Measurements from ENCODE around the gene TMEM147. TPM values are rescaled to one million over a fixed set of nuclear protein-coding genes. Genes with fewer than 3 reads are reported as not detected.

TMEM147 gene
- total RNA-seq, 1 donor from 2014 or later: 104 TPM

DNA sequence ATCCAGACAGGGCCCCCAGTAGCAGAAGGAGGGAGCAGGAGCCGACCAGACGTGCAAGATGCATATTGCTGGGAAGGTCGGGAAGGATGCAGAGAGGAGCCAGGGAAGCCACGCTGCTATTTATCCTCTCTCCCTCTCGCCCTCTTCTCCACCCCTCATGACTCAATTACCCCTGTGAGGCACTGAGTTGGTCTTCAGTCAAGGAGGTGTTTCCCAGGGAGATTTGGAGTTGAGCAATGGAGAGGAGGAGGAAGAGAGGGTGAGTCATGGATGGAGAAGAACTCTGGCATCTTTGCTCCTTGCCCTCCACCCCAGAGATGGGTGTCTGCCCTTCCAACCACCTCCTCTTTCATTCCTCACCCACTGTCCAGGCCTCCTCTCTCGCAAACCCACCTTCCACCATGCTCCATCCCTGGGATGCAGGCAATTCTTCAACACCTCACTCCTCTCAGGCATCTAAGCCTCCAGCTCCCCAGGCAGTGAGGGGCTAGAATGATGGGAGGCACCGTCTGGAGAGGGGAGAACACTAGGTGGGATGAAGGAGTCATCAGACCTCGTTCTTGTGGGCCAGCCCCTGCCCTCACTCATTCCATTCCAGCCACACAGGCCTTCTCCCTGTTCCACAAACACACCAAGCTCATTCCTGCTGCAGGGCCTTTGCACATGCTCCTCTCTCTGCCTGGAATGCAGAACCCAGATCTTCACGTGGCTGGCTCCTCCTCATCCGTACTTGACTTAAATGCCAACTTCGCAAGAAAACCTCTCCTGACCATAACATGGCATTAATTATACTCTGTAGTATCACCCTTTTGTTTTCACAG lies 17.0 kb upstream of the TMEM147 start, which contains the start of gene SBSN:
Gene SBSN, minus strand, starts transcription at position 94 of the 821 bp plus-strand sequence. Its CDS starts 30 bp downstream, at position 64.
- DNase-seq (ENCODE audit: extremely low spot score, unreplicated experiment): no peak
- Mint-ChIP-seq H3K4me3 (no peak within 1 kb of the TSS), H3K4me1 (ENCODE audit: unreplicated experiment) (no peaks in the 10 kb centered on the region), H3K36me3 (no peaks in the 10 kb centered on the region), H3K9me3 (no peaks in the 10 kb centered on the region), H3K27me3 (peaks cover 22% of the 10 kb centered on the region), H3K27ac (no peak within 1 kb of the TSS)
- TF ChIP-seq, protein P1, sequence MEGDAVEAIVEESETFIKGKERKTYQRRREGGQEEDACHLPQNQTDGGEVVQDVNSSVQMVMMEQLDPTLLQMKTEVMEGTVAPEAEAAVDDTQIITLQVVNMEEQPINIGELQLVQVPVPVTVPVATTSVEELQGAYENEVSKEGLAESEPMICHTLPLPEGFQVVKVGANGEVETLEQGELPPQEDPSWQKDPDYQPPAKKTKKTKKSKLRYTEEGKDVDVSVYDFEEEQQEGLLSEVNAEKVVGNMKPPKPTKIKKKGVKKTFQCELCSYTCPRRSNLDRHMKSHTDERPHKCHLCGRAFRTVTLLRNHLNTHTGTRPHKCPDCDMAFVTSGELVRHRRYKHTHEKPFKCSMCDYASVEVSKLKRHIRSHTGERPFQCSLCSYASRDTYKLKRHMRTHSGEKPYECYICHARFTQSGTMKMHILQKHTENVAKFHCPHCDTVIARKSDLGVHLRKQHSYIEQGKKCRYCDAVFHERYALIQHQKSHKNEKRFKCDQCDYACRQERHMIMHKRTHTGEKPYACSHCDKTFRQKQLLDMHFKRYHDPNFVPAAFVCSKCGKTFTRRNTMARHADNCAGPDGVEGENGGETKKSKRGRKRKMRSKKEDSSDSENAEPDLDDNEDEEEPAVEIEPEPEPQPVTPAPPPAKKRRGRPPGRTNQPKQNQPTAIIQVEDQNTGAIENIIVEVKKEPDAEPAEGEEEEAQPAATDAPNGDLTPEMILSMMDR (conservative IDR thresholded peaks at IDR 0.05): no peak

DNA sequence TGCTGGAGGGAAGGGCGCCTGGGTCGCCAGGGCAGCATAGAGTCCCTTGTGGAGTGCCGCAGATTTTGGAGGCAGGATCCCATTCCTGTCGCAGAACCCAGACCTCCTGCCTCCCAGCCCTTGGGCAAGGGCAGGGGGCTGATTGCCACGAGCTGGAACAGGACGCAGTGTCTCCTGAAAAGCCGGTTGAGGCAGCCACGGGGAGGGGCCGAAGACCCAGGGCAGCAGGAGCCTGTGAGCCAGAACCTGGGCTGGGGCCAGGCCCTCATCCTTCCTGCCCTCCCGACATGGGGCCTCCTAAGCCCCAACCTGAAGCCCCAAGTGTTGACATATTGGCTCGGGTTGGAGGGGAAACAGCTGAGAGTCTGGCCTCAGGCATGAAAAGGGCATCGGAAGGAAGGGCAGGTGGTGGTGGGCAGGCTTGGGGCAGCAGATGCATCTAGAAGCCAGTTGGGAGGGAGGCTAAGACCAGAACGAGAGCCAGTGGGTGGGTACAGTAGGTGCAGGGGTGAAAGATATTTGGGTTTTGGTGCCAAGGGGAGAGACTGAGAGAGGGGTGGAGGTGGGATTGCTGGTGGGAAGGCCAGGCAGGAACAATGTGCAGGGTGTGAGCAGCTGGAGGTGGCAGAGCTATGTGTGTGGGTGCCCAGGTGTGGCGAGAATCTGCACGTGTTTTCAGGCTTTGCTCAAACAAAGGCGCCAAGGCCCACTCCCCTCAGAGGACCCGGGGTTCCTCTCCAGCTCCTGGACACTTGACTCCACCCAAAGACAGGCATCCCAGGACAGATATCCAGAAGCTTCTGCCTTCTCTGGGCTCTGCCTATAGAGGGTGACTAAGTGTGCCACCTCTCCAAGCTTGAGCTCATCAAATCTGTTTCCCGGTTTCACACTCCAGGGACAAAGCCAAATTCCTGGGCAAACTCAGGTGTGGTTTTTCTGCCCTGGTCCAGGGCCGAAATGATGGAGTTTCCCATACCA lies 15.9 kb upstream of the TMEM147 start:
- Mint-ChIP-seq H3K36me3 (no peaks in the 10 kb centered on the region), H3K4me1 (ENCODE audit: unreplicated experiment) (no peaks in the 10 kb centered on the region), H3K27me3 (peaks cover 13% of the 10 kb centered on the region), H3K27ac (no peak overlapping the region), H3K9me3 (no peaks in the 10 kb centered on the region), H3K4me3 (no peak overlapping the region)
- DNase-seq (ENCODE audit: extremely low spot score, unreplicated experiment): no peak
- TF ChIP-seq, protein P1 (conservative IDR thresholded peaks at IDR 0.05): no peak

DNA sequence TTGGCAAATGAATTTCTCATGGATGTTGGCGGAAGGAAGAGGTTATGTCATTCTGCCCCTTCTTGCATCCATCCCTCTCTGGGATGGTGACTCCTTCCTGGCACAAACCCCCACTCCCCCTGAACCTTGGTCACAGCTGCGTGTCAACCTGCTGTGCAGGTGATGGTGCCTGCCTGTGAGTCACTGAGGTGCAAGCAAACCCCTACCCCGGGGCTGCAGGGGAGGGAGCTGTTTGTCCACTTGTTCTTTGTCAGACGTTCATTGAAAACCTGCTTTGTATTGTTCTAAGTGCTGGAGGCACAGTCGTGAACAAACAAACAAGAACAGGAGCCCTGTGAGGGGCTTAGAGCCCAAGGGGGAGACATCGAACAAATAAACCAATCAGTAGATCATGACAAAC lies 14.1 kb upstream of the TMEM147 start:
- DNase-seq (ENCODE audit: extremely low spot score, unreplicated experiment): no peak
- no peak overlapping the region for H3K4me3 Mint-ChIP-seq
- H3K4me1 Mint-ChIP-seq (ENCODE audit: unreplicated experiment): no peaks in the 10 kb centered on the region
- no peaks in the 10 kb centered on the region for H3K9me3 Mint-ChIP-seq
- TF ChIP-seq, protein P1 (conservative IDR thresholded peaks at IDR 0.05): no peak
- no peaks in the 10 kb centered on the region for H3K36me3 Mint-ChIP-seq
- no peak overlapping the region for H3K27ac Mint-ChIP-seq
- peaks cover 10% of the 10 kb centered on the region for H3K27me3 Mint-ChIP-seq

DNA sequence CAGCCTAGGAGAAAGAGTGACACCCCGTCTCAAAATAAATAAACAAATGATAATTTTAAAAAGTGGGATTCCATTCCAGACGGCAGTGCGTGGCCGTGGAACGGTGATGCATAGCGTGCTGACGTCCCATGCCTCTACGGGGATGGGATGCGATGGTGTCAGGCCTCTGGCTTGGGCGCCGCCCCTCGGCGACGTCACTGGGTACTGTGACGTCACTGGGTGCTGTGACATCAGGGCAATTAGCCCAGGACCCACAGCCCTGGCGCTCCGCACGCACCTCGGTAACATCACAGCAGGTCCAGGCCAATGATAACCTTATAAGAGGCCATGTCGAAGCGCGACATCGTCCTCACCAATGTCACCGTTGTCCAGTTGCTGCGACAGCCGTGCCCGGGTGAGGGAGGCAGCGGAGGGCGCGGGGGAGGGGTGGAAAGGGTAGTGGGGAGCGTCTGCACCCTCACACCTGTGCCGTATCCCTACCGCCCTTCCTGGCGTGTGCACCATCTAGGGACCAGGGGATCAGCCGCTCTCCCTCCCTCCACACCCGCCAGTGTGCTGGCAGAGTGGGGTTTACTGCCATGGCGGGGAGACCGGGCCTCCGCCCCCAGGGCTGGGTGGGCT lies 12.1 kb upstream of the TMEM147 start, which contains the start of gene GAPDHS:
Gene GAPDHS, plus strand, starts transcription at position 256 of the 621 bp plus-strand sequence. Its CDS starts 72 bp downstream, at position 328.
- peaks cover 10% of the 10 kb centered on the region for H3K27me3 Mint-ChIP-seq
- TF ChIP-seq, protein P1 (conservative IDR thresholded peaks at IDR 0.05): no peak

DNA sequence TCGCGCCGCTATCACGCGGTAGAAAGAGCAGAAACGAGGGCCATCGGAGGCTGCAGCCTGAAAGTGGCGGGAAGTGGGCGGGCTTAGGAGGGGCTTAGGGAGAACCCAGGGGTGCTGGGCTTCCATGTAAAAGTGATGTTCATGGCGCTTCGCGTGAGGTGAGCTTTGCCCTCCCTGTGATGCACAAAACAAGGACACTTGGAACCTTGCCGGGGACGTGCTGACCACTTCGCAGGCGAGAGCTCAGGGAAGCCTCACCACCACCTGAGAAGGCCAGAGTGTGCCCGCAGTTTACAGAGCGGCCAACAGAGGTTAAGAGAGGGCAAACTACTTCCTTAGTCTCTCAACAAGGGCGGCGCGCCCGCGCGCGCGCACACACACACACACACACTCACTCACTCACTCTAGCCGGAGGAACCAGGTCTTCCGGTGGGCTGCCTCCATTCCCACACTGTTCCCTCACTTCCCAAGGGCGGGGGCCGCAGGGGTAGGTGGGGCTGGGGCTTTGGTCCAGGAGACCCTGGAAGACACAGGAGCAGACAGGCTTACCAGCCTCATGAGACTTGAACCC lies 11.5 kb upstream of the TMEM147 start:
- no peaks in the 10 kb centered on the region for H3K36me3 Mint-ChIP-seq
- DNase-seq (ENCODE audit: extremely low spot score, unreplicated experiment): no peak
- TF ChIP-seq, protein P1 (conservative IDR thresholded peaks at IDR 0.05): no peak
- H3K27ac Mint-ChIP-seq: no peak overlapping the region
- no peaks in the 10 kb centered on the region for H3K4me1 Mint-ChIP-seq (ENCODE audit: unreplicated experiment)
- no peaks in the 10 kb centered on the region for H3K9me3 Mint-ChIP-seq
- peaks cover 4% of the 10 kb centered on the region for H3K27me3 Mint-ChIP-seq
- no peak overlapping the region for H3K4me3 Mint-ChIP-seq

More for the DNA sequence above, 12.1 kb upstream of the TMEM147 start, which contains the start of gene GAPDHS:
- H3K9me3 Mint-ChIP-seq: no peaks in the 10 kb centered on the region
- no peak for DNase-seq (ENCODE audit: extremely low spot score, unreplicated experiment)
- no peak within 1 kb of the TSS for H3K27ac Mint-ChIP-seq
- no peaks in the 10 kb centered on the region for H3K4me1 Mint-ChIP-seq (ENCODE audit: unreplicated experiment)
- no peak within 1 kb of the TSS for H3K4me3 Mint-ChIP-seq
- no peaks in the 10 kb centered on the region for H3K36me3 Mint-ChIP-seq
